HG02884 (cell line): ENCODE data around the gene MX1.

Source experiments
- ATAC-seq: cut with Tn5 transposase; IDR thresholded peaks from one replicate; pipeline ENCODE4 v1.9.1; 2021; ENCODE audit warnings: mild to moderate bottlenecking, moderate library complexity; ENCODE audit not compliant: unreplicated experiment

MX1 gene

GRCh38 chr21:41488080-41488479, 62.0 kb downstream of the MX1 start:
- no peak for ATAC-seq

GRCh38 chr21:41489329-41489728, 63.3 kb downstream of the MX1 start:
- ATAC-seq, result no peak

GRCh38 chr21:41490330-41490729, 64.3 kb downstream of the MX1 start:
- ATAC-seq, result no peak

- no peak for ATAC-seq
Measured at GRCh38 chr21:41491412-41491811, 65.4 kb downstream of the MX1 start.

GRCh38 chr21:41494242-41494641, 68.2 kb downstream of the MX1 start:
- ATAC-seq, result no peak

GRCh38 chr21:41497008-41497407, 71.0 kb downstream of the MX1 start:
- ATAC-seq, result no peak

- ATAC-seq, result no peak
Measured at GRCh38 chr21:41497788-41498187, 71.7 kb downstream of the MX1 start.

GRCh38 chr21:41499920-41500319, 73.9 kb downstream of the MX1 start:
- no peak for ATAC-seq

GRCh38 chr21:41500363-41500762, 74.3 kb downstream of the MX1 start:
- ATAC-seq, result no peak

GRCh38 chr21:41500931-41501381, 74.9 kb downstream of the MX1 start:
- no peak for ATAC-seq

GRCh38 chr21:41501919-41502318, 75.9 kb downstream of the MX1 start:
- ATAC-seq, result no peak

GRCh38 chr21:41503331-41503730, 77.3 kb downstream of the MX1 start:
- ATAC-seq, result no peak

- no peak for ATAC-seq
Measured at GRCh38 chr21:41504030-41504429, 78.0 kb downstream of the MX1 start.

- no peak for ATAC-seq
Measured at GRCh38 chr21:41506005-41506594, 80.1 kb downstream of the MX1 start.

- no peak for ATAC-seq
Measured at GRCh38 chr21:41506611-41507520, 80.8 kb downstream of the MX1 start.

GRCh38 chr21:41507521-41508414, 81.7 kb downstream of the MX1 start, which contains the start of gene TMPRSS2:
Gene TMPRSS2, minus strand, starts transcription at chr21:41508158. Its CDS starts 10,025 bp downstream, at chr21:41498133.
- no peak for ATAC-seq

- no peak for ATAC-seq
Measured at GRCh38 chr21:41508415-41509144, 82.5 kb downstream of the MX1 start.
